Measurements from ENCODE around the gene GCNT2. TPM values are rescaled to one million over a fixed set of nuclear protein-coding genes. Genes with fewer than 3 reads are reported as not detected.

The GCNT2 gene
- total RNA-seq, 1 experiment from 2014 or later: 27.3 TPM

DNA sequence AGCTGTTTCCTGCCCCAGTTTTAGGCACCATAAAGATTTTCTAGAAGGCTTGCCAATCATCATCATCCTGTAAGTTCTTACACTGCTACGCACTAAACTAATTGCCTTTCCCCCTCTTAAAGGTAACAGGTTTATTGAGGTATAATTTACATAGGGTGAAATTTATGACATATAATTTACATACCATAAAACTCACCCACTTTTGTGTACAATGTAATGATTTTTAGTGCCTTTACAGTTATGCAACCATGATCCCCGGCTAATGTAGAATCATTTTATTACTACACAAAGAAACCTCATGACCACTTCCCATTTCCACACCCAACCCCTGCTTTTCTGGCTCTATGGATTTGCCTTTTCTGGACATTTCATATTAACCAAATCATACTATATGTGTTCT lies 21.1 kb downstream of the GCNT2 start:
- no peaks in the 10 kb centered on the region for H3K9me3 ChIP-seq (replicated peaks)
- DNase-seq (ENCODE audit: low read depth in 1 of 2, low spot score in 2 of 2): no peak
- H3K27ac ChIP-seq: no peak overlapping the region
- H3K27me3 ChIP-seq (replicated peaks): no peaks in the 10 kb centered on the region
- peaks cover 9% of the 10 kb centered on the region for H3K4me1 ChIP-seq (replicated peaks)
- H3K4me3 ChIP-seq: no peak overlapping the region
- peaks cover 25% of the 10 kb centered on the region for H3K36me3 ChIP-seq

GRCh38 chr6:10543488-10543887 lies 22.3 kb downstream of the GCNT2 start:
- no peak overlapping the region for H3K27ac ChIP-seq
- H3K4me3 ChIP-seq: no peak overlapping the region
- H3K36me3 ChIP-seq: peaks cover 21% of the 10 kb centered on the region
- no peaks in the 10 kb centered on the region for H3K27me3 ChIP-seq (replicated peaks)
- H3K4me1 ChIP-seq (replicated peaks): peaks cover 9% of the 10 kb centered on the region
- no peak for DNase-seq (ENCODE audit: low read depth in 1 of 2, low spot score in 2 of 2)
- H3K9me3 ChIP-seq (replicated peaks): no peaks in the 10 kb centered on the region

DNA sequence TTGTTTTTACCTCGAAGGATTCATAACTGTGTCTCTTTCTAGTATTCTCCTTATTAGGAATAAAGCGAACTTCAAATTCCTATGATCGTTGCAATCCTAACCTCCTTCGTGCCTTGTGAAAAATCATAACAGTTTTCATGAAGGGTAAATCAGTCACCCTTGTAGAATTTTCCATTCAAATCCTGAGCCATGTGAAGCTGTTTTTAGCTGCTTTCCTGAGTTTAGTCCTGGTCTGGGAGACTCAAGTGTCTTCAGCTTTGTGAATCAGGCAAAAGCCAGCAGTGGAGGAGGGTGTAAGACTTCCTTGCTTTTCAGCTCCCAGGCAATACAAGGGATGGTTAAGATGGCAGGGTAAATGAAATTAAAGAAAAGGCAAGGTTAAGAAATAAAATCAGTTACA lies 24.3 kb downstream of the GCNT2 start:
- H3K36me3 ChIP-seq: peaks cover 21% of the 10 kb centered on the region
- H3K27ac ChIP-seq: peak overlapping the region; percentile 25; the same call in 1 of the 2 replicates
- DNase-seq (ENCODE audit: low read depth in 1 of 2, low spot score in 2 of 2): no peak
- H3K4me3 ChIP-seq: no peak overlapping the region
- H3K4me1 ChIP-seq (replicated peaks): peaks cover 9% of the 10 kb centered on the region
- H3K9me3 ChIP-seq (replicated peaks): no peaks in the 10 kb centered on the region
- H3K27me3 ChIP-seq (replicated peaks): no peaks in the 10 kb centered on the region

GRCh38 chr6:10547809-10548208 lies 26.7 kb downstream of the GCNT2 start:
- no peaks in the 10 kb centered on the region for H3K9me3 ChIP-seq (replicated peaks)
- H3K36me3 ChIP-seq: peaks cover 9% of the 10 kb centered on the region
- H3K4me3 ChIP-seq: no peak overlapping the region
- no peaks in the 10 kb centered on the region for H3K27me3 ChIP-seq (replicated peaks)
- H3K4me1 ChIP-seq (replicated peaks): peaks cover 9% of the 10 kb centered on the region
- DNase-seq (ENCODE audit: low read depth in 1 of 2, low spot score in 2 of 2): no peak
- no peak overlapping the region for H3K27ac ChIP-seq

GRCh38 chr6:10550764-10551163 lies 29.6 kb downstream of the GCNT2 start:
- Histone ChIP-seq H3K27me3 (replicated peaks) (no peaks in the 10 kb centered on the region), H3K9me3 (replicated peaks) (no peaks in the 10 kb centered on the region), H3K36me3 (peaks cover 5% of the 10 kb centered on the region; the same call in 1 of the 2 replicates), H3K4me1 (replicated peaks) (peaks cover 28% of the 10 kb centered on the region), H3K4me3 (no peak overlapping the region), H3K27ac (no peak overlapping the region)
- DNase-seq (ENCODE audit: low read depth in 1 of 2, low spot score in 2 of 2): no peak

GRCh38 chr6:10552270-10552810 lies 31.2 kb downstream of the GCNT2 start:
- H3K36me3 ChIP-seq: peaks cover 12% of the 10 kb centered on the region
- H3K4me3 ChIP-seq: no peak overlapping the region
- no peaks in the 10 kb centered on the region for H3K9me3 ChIP-seq (replicated peaks)
- peaks cover 34% of the 10 kb centered on the region for H3K4me1 ChIP-seq (replicated peaks)
- H3K27ac ChIP-seq: no peak overlapping the region
- H3K27me3 ChIP-seq (replicated peaks): no peaks in the 10 kb centered on the region
- no peak for DNase-seq (ENCODE audit: low read depth in 1 of 2, low spot score in 2 of 2)

- Histone ChIP-seq H3K27me3 (replicated peaks) (no peaks in the 10 kb centered on the region), H3K36me3 (peaks cover 12% of the 10 kb centered on the region), H3K9me3 (replicated peaks) (no peaks in the 10 kb centered on the region), H3K4me1 (replicated peaks) (peaks cover 34% of the 10 kb centered on the region), H3K27ac (peak overlapping the region; percentile 25; the same call in 1 of the 2 replicates), H3K4me3 (no peak overlapping the region)
- DNase-seq (ENCODE audit: low read depth in 1 of 2, low spot score in 2 of 2): no peak
Observed at GRCh38 chr6:10553871-10554270, 32.7 kb downstream of the GCNT2 start.

- H3K27me3 ChIP-seq (replicated peaks): no peaks in the 10 kb centered on the region
- peaks cover 34% of the 10 kb centered on the region for H3K4me1 ChIP-seq (replicated peaks)
- H3K36me3 ChIP-seq: peaks cover 17% of the 10 kb centered on the region
- H3K4me3 ChIP-seq: no peak overlapping the region
- DNase-seq (ENCODE audit: low read depth in 1 of 2, low spot score in 2 of 2): peak; percentile 62 to 71
- peak overlapping the region; percentile 25 for H3K27ac ChIP-seq
- H3K9me3 ChIP-seq (replicated peaks): no peaks in the 10 kb centered on the region
Observed at GRCh38 chr6:10554826-10555225, 33.7 kb downstream of the GCNT2 start.

DNA sequence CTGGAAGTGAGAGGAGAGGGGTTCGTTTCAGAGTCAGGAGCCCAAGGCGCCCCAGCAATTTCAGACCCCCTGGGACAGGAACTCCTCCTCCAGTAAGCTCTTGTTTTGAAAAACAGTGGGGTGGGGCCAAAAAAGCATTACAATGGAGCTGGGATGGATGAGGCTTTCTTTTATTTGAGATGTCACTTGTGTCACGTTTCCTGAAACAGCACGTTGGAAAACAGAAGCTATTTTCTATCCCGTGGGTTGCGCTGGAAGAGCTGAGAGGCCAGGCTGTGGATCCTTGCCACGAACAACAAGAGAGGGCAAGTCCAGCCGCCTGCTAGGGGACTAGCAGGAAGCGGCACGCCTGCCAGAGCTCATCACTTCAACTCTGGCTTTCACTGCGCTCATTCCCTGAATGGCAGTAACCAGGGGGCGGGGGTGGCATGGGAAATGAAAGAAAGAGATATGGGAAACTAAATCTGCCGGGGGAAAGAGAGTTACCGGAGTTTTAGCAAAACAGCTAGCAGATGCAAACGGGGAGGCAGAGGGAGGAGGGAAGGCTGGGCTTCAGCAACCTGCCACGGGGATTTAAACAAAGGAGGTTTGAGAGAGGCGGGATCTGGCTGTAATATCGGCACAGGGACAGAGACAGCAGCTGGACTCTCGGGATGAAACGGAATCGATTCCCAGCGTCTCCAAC lies 34.6 kb downstream of the GCNT2 start:
- Histone ChIP-seq H3K4me3 (peak overlapping the region; percentile 27), H3K27me3 (replicated peaks) (no peaks in the 10 kb centered on the region), H3K27ac (peak overlapping the region; percentile 18; the same call in 1 of the 2 replicates), H3K36me3 (peaks cover 16% of the 10 kb centered on the region), H3K9me3 (replicated peaks) (no peaks in the 10 kb centered on the region), H3K4me1 (replicated peaks) (peaks cover 34% of the 10 kb centered on the region)
- DNase-seq (ENCODE audit: low read depth in 1 of 2, low spot score in 2 of 2): peak; percentile 55 to 58

- no peak for DNase-seq (ENCODE audit: low read depth in 1 of 2, low spot score in 2 of 2)
- H3K4me3 ChIP-seq: no peak overlapping the region
- no peak overlapping the region for H3K27ac ChIP-seq
- H3K4me1 ChIP-seq (replicated peaks): peaks cover 38% of the 10 kb centered on the region
- H3K36me3 ChIP-seq: peaks cover 17% of the 10 kb centered on the region
- H3K27me3 ChIP-seq (replicated peaks): no peaks in the 10 kb centered on the region
- no peaks in the 10 kb centered on the region for H3K9me3 ChIP-seq (replicated peaks)
Observed at GRCh38 chr6:10556589-10556988, 35.4 kb downstream of the GCNT2 start.

GRCh38 chr6:10556992-10557391 lies 35.8 kb downstream of the GCNT2 start:
- Histone ChIP-seq H3K4me1 (replicated peaks) (peaks cover 38% of the 10 kb centered on the region), H3K36me3 (peaks cover 17% of the 10 kb centered on the region), H3K4me3 (no peak overlapping the region), H3K27ac (no peak overlapping the region), H3K27me3 (replicated peaks) (no peaks in the 10 kb centered on the region), H3K9me3 (replicated peaks) (no peaks in the 10 kb centered on the region)
- no peak for DNase-seq (ENCODE audit: low read depth in 1 of 2, low spot score in 2 of 2)

GRCh38 chr6:10557913-10558312 lies 36.8 kb downstream of the GCNT2 start:
- H3K27ac ChIP-seq: no peak overlapping the region
- no peak overlapping the region for H3K4me3 ChIP-seq
- peaks cover 40% of the 10 kb centered on the region for H3K4me1 ChIP-seq (replicated peaks)
- H3K27me3 ChIP-seq (replicated peaks): no peaks in the 10 kb centered on the region
- H3K9me3 ChIP-seq (replicated peaks): no peaks in the 10 kb centered on the region
- no peak for DNase-seq (ENCODE audit: low read depth in 1 of 2, low spot score in 2 of 2)
- peaks cover 17% of the 10 kb centered on the region for H3K36me3 ChIP-seq

DNA sequence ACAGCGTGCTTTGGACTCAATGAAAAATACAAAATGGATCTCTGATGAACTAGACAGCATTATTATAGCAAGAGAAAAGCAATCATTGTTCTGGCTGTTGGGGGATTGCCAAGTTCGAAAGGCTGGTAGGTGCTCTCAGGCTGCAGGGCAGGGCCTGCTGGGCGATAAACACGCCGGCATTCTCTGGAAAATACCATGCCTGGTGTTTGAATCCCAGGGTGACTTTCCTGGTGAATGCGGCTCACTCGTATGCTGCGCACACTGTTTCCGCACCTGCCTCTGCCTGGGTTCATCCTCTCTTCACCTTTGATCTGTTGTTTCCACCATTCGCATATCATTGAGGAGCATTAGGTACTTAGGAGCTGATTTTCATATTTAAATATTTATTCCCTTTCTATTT lies 37.4 kb downstream of the GCNT2 start:
- H3K4me1 ChIP-seq (replicated peaks): peaks cover 38% of the 10 kb centered on the region
- H3K4me3 ChIP-seq: no peak overlapping the region
- no peaks in the 10 kb centered on the region for H3K27me3 ChIP-seq (replicated peaks)
- DNase-seq (ENCODE audit: low read depth in 1 of 2, low spot score in 2 of 2): no peak
- no peak overlapping the region for H3K27ac ChIP-seq
- no peaks in the 10 kb centered on the region for H3K9me3 ChIP-seq (replicated peaks)
- H3K36me3 ChIP-seq: peaks cover 20% of the 10 kb centered on the region

- Histone ChIP-seq H3K4me3 (no peak overlapping the region), H3K4me1 (replicated peaks) (peaks cover 28% of the 10 kb centered on the region), H3K9me3 (replicated peaks) (no peaks in the 10 kb centered on the region), H3K27me3 (replicated peaks) (no peaks in the 10 kb centered on the region), H3K27ac (no peak overlapping the region), H3K36me3 (peaks cover 20% of the 10 kb centered on the region)
- no peak for DNase-seq (ENCODE audit: low read depth in 1 of 2, low spot score in 2 of 2)
Observed at GRCh38 chr6:10559522-10560152, 38.5 kb downstream of the GCNT2 start.

Measured in SJSA1 (cell line).